H4 (cell line): ENCODE data around the gene PYCR2. TPM values are rescaled to one million over a fixed set of nuclear protein-coding genes. Genes with fewer than 3 reads are reported as not detected.
A peak's percentile ranks its signal among the peaks of the same experiment; 100 is the strongest.
"Not testable (repeated sequence)": the region's sequence is repeated elsewhere in the genome, so short reads cannot be mapped to it uniquely, and the experiment has no call there.

Source experiments
- DNase-seq: peaks from one replicate; pipeline ENCODE4 v3.0.0-alpha.2; 2015; ENCODE audit warnings: low spot score
- total RNA-seq: library from RNA; depleted of rRNA; stranded (reverse); fragments of >200 nt; shearing (Covaris generic); gene quantifications from 2 replicates; pipeline ENCODE4 v1.2.3, GENCODE V29; 2014

PYCR2 gene
- total RNA-seq, 1 experiment from 2014 or later: 38.6 TPM

DNA sequence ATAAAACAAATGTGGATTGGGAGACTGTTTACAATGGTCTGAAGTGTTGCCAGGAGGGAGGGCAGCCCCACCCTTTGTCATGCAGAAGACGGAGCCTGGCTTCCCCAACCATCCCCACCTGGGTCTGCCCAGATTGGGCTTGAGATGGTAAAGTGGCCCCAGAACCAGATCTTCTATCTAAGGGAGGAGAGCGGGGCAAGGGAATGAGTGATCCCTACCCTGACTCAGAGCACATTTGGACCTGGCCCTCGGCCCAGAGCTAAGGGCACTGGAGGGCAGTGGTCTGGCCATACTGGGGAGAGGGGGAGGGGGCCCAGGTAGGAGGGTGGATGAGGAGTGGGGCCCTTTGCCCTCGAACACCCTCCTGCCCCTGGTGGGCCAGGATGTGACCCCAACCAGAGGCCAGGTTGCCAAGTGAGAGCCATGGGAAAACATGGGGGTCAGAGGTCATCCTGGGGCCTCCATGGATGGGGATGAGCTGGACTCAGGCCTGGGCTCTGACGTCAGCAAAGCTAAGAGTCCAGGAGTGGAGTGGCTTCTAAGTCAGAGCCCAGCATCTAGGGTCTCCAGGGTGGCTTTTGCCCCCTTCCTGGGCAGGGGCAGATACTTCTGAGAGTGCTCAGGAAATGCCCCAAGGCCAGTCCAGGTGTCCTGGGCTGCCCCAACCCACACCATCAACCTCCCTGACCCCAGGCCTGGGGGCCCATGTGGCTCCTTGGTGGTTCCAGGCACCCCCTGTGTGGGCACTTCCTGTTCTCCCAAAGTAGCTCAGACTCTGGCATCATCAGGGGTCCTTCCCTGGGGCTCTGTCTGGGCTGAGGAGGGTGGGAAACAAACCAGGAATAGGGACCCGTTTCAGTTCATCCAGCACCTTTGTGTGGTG, 33.5 kb downstream of the PYCR2 start:
- no peak for DNase-seq

DNA sequence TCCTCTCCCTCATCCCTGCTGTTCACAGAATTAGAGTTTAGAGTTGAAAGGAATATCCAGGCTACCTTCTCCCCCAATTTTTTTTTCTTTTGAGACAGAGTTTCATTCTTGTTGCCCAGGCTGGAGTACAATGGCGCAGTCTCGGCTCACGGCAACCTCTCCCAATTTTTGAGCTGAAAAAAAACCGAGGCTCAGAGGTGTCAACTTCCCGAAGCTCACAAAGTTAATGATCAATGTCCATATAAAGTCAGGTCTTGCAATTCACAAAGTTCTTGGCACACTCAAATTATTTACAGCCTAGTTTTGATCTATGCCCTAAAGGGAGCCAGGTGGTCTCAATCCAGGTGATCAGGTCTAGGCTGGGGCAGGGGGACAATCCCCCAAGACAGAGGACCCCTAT, 34.3 kb downstream of the PYCR2 start:
- no peak for DNase-seq

DNA sequence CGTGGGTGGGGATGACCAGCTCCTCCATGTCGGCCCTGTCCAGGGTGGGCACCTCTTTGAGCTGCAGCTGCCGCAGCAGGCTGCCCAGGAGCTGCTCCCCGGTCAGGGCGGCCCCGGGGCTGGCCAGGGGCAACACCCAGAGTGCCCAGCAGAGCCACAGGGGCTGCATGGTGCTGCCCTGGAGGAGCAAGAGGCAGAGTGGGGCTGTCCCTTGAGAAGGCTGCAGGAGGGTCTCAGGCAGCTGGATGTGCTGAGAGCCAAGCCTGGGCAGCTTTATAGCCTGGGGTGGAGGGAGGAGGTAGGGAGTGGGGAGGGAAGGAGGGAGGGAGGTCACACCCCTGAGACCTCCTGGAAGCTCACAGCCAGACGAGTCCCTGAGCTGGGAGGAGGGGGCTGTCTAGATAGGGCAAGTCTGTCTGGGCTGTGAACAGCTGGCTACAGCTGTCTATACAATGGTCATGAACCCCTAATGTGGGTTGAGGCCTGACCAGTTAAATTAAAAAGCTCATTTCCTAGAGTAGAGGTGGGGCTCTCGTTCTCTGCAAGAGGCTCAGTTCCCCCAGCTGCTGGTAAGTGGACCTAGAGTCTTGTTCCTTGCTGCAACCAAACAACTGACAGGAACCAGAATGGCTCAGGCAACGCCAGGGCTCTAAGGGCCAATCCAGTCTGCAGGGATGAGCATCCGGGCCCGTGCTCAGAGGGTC, 35.0 kb downstream of the PYCR2 start, which contains the start of gene LEFTY1:
LEFTY1 (minus strand) TSS at position 249 of the 704 bp plus-strand sequence; CDS start at position 169, 80 bp downstream.
- no peak for DNase-seq

DNA sequence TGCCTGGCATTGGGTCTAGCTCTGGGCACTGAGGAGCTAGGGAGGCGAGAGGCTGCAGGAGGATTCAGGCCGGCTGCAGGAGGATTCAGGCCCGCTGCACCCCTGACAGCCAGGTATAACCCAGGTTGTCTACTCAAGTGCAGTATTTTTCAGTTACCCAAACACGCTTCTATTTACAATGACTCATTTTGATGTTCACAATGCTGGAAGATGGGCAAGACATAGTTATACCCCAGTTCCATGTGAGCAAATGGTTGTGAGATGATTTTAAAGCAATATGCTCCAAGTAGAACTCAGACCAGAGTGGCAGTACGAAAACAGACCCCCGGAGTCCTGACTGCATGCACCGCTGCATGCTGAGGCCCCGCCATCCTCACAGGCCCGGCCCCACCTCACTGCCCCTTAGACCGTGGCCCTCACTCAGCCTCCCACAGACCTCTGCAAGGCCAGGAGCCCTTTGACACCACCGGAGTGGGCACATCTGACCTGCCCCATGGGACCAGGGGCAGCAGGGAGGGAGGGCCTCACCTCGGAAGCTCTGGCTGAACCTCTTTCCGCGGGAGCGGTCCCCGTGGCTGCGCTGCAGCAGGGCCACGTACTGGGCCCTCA, 35.7 kb downstream of the PYCR2 start:
- DNase-seq: no peak

DNA sequence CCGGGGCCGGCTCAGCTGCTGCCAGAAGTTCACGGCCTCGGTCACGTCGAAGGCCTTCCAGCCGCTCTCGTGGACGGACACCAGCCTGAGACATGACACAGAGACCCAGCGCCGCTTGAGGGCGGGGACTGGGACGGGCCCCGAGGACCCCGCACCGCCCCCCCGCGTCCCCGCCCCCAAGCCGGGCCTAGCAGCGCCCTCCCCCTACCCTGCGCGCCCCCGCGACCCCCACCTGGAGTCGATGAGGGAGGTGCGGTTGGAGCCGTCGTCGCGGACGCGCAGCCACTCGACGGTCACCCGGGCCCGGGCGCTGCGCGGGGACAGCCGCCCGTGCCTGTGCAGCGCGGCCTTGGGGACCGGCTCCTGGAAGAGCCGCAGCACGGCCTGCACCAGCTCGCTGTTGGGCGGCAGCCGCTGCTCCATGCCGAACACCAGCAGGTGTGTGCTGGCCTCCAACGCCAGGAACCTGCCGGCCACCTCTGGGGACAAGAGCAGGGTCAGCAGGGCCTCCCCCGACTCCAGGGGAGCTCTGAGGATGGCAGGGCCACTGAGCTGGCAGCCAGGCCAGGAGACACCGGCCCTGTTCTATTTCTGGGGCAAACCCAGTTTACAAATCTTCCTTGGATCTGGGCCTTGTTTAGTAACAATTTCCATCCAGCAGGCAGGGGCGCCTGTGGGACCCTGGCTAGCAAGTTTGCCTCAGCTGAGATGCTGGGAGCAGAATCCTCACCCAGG, 36.3 kb downstream of the PYCR2 start:
- not testable (repeated sequence) for DNase-seq

DNA sequence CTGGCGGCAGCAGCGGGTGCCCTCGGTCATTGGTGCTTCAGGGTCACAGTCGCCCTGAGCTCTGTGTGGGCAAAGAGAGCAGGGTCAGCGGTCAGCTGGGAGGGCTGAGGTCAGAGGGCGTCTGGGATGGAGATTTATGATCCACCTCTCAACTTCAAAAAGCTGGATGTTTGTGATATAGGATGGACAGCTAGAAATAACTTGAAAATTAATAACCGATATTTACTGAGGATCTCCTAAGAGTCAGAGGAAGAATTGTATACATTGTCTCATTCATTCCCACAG, 37.1 kb downstream of the PYCR2 start:
- DNase-seq: no peak

DNA sequence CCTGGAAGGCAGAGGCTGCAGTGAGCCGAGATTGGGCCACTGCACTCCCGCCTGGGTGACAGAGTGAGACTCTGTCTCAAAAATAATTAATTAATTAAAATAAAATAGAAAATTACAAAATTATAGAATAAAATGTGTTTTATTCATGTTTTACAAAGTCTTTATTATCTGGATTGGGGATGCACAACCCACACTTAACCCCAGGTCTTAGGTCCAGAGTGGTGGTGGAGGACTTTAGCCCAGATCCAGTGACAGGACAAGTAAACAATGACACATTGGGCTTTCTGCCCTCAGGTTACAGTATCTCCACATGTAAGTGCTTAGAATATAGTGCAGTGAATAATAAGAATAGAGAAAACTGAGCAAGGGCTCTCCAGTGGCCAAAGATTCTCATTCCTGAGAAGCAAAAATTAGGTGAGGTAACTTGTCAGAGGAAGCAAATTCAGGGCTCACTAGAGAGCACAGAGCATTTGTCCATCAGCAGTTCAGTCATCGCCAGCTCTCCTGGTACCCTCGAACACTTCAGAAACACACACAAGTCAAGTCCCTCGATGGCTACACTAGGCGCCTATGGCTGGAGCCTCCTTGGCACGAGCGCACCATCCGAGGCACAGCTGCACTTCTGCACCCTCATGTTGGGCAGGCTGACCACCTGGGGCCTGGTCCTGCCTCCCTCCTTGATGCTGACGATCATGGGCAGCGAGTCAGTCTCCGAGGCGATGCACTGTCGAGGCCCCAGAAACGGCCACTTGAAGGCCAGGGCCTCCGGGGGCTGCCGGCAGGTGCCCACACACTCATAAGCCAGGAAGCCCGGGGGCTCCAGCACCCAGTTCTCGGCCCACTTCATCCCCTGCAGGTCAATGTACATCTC, 37.7 kb downstream of the PYCR2 start:
- DNase-seq: no peak

DNA sequence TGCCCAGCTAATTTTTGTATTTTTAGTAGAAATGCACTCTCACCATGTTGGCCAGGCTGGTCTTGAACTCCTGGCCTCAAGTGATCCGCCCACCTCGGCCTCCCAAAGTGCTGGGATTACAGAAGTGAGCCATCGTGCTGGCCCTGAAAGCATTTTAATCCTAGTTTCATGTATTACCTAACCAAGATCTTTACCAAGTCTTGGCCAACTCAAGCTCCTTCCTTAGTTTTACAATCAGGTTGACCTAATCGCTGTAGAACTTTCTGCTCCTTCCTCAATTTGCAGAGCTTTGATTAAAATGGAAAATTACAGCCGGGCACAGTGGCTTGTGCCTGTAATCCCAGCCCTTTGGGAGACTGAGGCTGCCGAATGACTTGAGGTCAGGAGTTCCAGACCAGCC, 38.7 kb downstream of the PYCR2 start:
- DNase-seq: no peak

DNA sequence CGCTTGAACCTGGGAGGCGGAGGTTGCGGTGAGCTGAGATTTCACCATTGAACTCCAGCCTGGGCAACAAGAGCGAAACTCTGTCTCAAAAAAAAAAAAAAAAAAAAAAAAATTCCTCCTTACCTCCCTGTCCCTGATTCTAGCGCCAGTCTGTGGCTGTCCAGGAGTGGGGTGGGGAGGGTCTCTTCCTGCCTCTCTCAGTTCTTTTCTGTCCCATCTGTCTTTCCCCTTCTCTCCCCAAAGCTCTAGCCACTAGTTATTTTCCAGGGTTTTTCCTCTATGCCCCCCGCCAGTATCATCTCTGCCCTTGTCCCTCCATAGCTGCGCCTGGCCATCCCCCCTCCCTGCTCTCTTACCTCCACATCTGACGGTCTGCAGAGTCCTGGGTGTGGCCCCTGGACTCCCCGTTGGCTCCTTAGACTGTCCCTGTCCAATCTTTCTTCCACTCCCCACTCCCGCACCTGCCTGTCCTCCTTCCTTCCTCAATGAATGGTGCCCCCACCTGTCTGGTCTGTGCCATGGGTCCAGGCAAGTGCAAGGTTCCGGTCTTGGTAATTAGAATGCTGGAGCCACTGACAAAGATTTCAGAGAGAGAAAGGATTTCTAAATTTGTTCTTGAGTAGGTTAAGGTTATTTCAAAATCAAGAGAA, 40.3 kb downstream of the PYCR2 start:
- DNase-seq: no peak

DNA sequence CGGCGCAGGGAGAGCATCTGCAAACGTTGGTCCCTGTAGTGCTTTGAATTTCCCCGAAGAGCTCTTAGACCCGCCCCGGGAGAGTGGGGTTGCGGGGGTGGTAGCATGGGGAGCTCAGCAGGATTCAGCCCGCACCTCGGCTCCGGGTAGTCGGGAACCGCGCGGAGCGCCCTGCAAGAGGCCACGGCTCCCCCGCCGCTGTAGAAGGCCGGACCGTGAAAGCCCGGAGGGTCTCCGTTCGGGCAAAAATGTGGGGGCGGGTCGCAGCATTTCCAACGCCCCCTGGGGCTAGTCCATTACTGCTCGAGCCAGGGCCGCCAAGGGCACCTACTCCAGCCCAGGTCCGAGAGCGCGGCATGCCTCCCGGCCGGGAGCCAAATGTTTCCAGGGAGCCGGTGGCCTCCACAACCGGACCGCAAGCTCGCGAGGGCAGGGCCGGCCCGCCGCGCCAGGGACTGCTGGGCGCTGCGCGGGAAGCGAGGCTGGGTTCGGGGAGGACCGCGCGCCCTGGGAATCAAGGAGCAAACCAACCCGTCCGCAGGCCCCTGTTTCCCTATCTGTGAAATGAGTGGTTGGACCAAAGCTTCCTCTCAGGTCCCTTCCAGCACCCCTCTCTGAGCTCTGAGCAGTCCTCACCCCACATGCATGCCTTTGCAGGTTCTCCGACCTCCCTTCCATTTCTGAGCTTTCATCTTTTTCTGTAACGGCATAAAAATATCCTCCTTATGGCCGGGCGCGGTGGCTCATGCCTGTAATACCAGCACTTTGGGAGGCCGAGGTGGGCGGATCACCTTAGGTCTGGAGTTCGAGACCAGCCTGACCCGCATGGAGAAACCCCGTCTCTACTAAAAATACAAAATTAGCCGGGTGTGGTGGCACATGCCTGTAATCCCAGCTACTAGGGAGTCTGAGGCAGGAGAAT, 41.1 kb downstream of the PYCR2 start:
- DNase-seq: no peak

DNA sequence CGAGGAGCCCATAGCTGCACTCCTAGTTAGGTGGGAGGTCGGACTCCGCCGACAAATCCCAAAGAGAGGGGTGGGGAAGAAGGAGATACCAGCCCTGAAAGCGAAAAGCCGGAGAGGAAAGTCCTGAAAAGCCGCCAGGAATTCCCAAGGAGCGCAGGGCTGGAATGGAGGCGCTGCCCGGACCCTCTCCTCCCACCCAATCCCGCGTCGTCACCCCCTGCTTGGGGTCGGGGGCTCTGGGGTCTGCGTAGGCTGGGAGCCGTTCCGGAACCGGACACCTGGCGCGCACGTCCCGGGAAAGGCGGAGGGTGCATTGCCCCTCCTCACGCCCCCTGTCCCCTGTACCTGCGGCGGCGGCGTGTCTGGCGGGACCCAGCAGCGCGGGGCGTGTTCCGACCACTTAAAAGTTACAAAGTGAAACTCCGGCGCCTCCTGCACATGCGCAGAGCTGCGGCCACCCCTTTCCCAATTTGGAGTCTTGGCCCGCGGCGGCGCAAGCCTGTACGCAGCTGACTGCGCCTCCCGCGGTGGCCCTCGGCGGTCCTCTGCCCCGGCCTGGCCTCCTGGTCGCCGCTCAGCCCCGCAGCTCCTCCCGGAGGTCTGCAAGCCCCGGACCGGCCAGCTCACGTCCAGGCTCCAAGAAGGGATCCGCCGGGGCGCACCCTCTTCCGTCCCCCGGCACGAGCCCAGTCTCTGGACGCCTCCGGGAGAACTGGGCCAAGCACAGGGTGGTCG, 41.9 kb downstream of the PYCR2 start, which contains the start of gene TMEM63A:
TMEM63A (minus strand) TSS at position 422 of the 735 bp plus-strand sequence. CDS start 4,800 bp downstream, outside the sequence.
- DNase-seq: peak; percentile 75

DNA sequence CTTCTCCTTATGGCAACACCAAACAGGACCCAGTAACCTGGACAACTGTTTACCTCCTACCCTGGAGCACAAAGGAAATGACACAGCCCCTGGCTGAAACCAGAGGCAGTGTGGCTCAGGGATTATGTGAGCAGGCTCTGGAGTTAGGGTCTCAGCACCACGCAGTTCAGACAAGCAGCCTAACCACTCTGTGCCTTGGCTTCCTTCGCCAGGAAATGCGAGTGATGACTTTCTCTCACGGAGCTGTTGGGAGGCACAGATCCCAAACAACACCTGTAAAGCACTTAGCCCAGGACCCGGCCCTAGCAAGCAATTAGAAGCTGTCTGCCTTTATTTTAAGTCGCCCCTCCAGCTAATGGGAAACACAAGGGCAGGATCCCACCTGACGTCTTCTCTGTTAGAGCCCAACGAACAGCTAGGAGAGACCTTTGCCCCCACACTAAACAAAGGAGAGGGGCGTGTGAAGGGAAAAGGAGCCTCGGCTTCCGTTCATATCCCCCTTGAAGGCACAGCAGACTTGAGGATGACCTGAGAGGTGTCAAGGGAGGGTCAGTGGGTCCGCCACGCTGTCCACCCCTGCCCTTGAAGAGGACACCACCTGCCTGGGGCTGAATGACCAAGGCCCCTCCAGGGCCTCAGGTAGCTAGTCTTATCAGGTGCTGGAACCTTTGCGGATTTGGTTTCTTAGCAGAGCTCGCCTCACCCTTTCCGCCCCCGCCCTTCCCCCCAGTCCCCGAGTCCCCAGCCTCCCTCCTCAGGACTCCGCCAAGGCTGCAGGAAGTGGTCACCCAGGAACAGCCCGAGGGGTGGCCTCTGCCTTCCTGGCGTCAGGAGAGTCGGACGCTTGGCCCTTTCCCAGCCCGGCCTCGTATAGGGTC, 42.7 kb downstream of the PYCR2 start:
- DNase-seq: peak; percentile 55

DNA sequence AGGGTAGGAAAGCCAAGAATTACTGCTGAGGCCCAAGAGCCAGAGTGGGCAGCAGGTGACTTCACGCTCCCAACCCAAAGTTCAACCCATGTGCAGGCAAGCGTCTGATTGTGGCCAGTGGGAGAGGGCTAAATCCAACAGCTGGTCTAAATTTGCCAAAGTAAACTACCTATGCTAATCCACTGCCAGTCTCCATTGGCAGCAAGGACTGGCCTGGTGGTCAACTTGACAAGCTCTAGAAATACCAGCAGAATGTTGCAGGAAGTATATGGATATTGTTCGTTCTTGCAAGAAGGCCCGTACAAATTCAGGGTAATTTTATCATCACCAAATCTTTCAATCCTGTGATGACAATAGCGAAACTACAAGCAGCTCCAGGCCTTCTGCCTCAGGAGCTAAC, 43.4 kb downstream of the PYCR2 start:
- no peak for DNase-seq

DNA sequence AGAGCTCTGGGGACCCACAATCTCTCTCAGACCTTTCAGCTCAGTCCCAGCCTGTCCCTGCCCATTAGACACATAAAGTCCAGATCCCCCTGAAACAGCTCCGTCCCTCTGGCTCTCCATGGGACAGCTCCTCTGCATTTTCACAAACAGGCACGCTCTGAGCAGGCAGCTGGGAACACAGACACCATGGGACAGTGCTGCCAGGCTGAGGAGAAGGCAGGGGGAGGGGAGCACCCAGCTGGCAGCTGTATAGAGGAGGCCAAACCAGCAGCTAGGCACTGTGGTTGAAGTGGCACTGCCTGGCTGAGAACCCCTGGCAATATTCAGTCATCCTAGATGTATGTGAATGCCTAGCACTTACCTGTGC, 43.8 kb downstream of the PYCR2 start:
- DNase-seq: no peak

DNA sequence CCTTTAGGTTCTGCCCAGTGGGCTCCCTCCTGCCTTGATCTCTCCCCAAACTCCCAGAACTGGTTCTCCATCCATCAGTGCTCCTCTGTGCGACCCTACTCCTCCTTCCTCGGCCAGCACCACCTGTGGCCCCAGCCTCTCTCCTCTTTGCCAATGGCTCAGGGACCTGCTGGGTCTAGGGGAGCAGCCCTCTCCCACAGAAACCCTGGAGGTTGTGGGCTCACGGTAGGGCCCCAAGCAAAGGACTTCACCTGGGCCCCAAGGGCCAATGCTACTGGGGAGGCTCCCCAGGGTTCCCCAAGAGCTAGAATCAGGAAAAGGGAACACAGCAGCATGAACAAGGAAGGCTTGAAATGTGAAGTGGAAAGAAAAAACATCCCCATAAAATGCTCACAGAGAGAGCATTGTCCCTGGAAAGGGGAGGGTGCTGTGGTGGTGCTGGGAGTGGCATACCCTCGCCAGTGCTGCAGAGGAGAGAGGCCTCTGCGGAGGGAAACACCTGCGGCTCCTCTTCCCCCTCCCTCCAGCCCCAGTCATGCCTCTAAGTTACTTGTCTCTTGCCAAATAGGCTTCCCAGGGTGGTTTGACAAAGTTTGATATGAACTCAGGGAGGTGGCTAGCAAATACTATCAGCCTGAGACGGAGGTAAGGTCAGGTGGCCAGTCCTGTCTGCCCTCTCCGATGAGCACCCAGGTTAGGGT, 44.4 kb downstream of the PYCR2 start:
- no peak for DNase-seq

DNA sequence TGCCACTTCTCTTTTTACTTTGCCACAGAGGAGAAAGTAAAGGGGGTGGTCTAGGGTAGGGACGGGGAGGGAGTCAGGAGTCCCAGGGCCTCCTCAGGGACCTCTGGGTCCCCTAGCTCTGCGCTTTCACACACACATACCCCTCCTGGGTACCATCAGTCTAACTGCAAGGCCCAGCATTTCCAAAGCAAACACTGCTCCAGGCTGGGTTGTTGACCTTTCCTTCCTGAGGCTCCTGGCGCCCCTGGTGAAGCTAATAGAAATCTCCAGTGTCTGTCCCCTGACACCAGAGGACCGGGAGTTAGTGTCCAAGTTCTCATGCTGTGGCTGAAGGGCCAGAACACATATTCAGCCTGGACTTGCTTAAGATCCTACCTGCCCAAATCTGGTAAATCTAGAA, 45.8 kb downstream of the PYCR2 start:
- no peak for DNase-seq

DNA sequence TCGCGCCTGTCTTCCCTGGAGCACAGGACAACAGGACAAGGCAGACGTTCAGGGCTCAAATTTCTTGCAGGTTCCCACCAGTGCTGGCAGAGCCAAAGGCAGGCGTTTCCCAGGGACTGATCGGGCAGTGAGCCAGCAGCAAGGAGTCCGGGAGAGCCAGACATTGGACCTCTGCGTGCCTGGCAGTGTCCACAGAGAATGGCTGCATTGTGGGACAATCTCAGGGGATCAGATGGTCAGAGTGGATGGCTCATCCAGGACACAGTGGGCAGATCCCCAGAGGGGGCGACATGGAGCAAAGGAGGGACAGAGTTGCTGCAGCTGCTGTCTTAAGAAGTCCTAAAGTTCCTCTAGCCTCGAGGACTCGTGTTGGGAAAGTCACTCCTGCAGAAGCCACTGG, 46.5 kb downstream of the PYCR2 start:
- DNase-seq: no peak
